ENCODE results near the gene SLC25A20.

Gene SLC25A20

DNA sequence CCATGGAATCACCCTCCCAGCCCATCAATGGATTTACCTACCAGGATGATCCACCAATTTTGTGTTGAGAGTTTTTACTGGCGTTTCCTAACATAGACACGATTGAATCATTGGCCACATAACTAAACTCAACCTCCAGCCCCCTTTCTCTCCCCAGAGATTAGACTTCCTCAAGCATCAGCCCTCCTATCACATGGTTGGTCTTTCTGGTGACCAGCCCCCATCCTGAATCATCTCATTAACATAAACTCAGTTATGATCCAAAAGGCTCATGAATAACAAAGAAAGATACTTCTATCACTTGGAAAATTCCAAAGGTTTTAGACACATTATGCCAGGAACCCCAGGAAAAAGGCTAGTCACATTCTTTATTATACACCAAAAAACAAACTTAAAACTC lies 72.2 kb downstream of the SLC25A20 start:
- no peak overlapping the region for H3K9ac ChIP-seq (ENCODE audit: low read length)
- no peak overlapping the region for H3K4me3 ChIP-seq (ENCODE audit: low read length)
- H3K27ac ChIP-seq (ENCODE audit: low read depth, low read length), result no peak overlapping the region
- no peaks in the 10 kb centered on the region for H3K4me1 ChIP-seq (ENCODE audit: control insufficient read depth, insufficient read depth, low read length)
- H3K27me3 ChIP-seq (ENCODE audit: control insufficient read depth, insufficient read depth, low read length), result no peaks in the 10 kb centered on the region
- H3K36me3 ChIP-seq (ENCODE audit: control insufficient read depth, insufficient read depth, low read length), result no peaks in the 10 kb centered on the region

DNA sequence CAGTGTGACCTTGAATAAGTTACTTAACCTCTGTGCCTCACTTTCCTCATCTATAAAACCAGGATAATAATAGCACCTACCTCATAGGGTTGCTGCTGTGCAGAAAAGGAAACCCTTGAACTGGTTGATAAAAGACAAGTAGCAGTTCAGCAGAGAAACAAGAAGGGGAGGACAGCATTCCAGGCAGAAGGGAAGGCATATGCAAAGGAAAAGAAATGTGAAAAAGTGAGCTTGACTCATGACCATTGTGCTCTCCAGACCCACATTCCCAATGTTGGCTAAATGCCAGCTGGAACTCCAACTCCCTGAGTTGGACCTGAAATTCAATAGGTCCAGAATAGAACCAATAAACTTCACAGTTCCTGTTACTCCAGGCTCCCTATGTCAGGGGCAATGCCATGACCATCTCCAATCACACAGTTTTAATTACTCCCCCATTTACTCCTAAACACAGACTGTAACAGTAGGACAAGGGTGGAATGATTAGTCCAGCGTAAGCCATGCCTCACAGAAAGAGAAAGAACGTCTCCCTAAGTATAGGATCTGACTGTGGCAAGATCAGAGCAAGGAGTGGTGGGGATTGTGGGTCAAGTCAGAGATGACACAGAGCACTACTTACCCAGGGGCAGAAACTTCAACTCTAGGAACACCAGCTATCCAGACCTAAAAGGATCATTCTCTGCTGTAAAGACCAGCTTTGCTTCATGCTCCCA lies 77.9 kb downstream of the SLC25A20 start:
- no peak overlapping the region for H3K4me3 ChIP-seq (ENCODE audit: low read length)
- H3K36me3 ChIP-seq (ENCODE audit: control insufficient read depth, insufficient read depth, low read length), result no peaks in the 10 kb centered on the region
- no peak overlapping the region for H3K9ac ChIP-seq (ENCODE audit: low read length)
- no peaks in the 10 kb centered on the region for H3K27me3 ChIP-seq (ENCODE audit: control insufficient read depth, insufficient read depth, low read length)
- no peak overlapping the region for H3K27ac ChIP-seq (ENCODE audit: low read depth, low read length)
- peaks cover 8% of the 10 kb centered on the region for H3K4me1 ChIP-seq (ENCODE audit: control insufficient read depth, insufficient read depth, low read length)

DNA sequence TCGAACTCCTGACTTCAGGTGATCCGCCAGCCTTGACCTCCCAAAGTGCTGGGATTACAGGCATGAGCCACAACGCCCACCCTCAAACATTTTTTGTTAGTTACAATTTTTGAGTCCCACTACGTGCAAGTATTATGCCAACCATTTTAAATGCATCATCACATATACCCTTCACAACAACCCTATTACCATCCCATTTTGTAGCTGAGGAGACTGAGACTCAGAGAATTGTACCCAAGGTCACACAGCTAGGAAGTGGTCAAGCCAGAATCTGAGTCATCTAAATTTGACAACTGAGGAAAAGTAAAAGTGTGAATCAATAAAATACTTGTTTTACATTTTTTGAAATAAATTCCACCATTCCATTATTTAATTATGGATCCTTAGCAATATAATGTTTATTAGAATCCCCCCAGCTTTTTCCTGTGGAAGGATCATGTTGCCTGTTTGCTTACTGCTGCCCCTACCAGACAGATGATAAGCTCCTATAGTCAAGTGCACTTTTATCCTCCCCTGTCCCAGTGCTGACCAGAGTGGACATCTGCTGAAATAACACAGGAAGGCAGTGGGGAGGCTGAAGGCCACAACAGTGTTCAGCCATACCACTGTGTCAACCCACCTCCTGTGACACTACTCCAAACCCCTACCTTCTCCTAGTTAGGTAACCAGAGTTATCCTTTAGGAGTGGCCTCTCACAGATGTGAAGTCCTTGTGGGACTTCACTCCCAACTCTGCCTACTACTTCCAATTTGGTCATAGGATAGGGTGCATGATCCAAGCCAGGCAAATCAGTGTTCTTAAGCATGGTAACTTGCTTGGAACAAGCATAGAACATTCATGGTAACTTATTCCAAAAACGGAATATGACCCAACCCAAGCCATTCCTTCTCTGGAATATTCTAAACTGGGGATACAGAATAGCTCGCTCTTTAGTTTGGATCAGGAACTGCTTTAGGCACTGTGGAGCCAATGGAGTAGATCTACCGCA lies 79.2 kb downstream of the SLC25A20 start:
- Histone ChIP-seq H3K27ac (ENCODE audit: low read depth, low read length) (no peak overlapping the region), H3K27me3 (ENCODE audit: control insufficient read depth, insufficient read depth, low read length) (no peaks in the 10 kb centered on the region), H3K4me1 (ENCODE audit: control insufficient read depth, insufficient read depth, low read length) (peaks cover 8% of the 10 kb centered on the region), H3K4me3 (ENCODE audit: low read length) (no peak overlapping the region), H3K9ac (ENCODE audit: low read length) (no peak overlapping the region), H3K36me3 (ENCODE audit: control insufficient read depth, insufficient read depth, low read length) (no peaks in the 10 kb centered on the region)

DNA sequence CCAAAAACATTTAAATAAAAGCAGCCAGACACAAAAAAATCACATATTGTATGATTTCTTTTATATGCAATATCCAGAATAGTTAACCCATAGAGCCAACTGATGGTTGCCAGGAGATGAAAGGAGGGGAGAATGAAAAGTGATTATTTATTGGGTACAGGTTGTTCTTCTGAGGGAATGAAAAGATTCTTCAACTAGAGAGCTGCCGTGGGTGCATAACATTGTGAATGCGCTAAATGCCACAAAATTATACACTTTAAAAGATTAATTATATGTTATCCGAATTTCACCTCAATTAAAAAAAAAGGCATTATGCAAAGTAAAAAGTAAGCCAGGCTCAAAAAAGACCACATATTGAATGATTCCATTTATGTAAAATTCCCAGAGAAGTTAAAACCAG lies 87.2 kb downstream of the SLC25A20 start:
- no peaks in the 10 kb centered on the region for H3K4me1 ChIP-seq (ENCODE audit: control insufficient read depth, insufficient read depth, low read length)
- no peak overlapping the region for H3K27ac ChIP-seq (ENCODE audit: low read depth, low read length)
- H3K4me3 ChIP-seq (ENCODE audit: low read length), result no peak overlapping the region

More for the DNA sequence above, 87.2 kb downstream of the SLC25A20 start:
- Histone ChIP-seq H3K27me3 (ENCODE audit: control insufficient read depth, insufficient read depth, low read length) (no peaks in the 10 kb centered on the region), H3K36me3 (ENCODE audit: control insufficient read depth, insufficient read depth, low read length) (no peaks in the 10 kb centered on the region), H3K9ac (ENCODE audit: low read length) (no peak overlapping the region)

All from rectal smooth muscle tissue (tissue), 1 donor.